ELF-1 (cell line): ENCODE results near the gene NELFA.

Source experiments
- DNase-seq: peaks from one replicate; pipeline ENCODE4 v3.0.0-alpha.2; 2016; ENCODE audit warnings: low read depth, low spot score

Gene NELFA

DNA sequence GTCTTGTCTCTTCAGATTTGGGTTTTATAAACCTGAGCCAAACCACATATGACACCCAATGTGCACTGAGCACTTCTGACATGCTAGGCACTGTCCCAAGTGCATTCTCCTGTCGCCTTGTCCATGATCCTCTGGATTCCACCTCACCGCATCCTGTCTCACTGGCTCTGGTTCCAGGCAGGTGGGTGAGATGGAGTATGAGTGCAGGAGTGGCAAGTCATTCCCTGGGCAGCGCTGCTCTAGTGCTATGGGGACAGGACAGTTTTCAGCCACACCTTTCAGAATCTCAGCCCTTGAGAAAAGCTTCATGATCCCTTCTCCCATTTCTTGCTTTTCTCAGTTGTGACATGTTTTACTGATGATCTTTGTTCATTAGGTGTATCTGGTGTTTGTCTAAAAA is 71.2 kb downstream of the NELFA start:
- DNase-seq = no peak

DNA sequence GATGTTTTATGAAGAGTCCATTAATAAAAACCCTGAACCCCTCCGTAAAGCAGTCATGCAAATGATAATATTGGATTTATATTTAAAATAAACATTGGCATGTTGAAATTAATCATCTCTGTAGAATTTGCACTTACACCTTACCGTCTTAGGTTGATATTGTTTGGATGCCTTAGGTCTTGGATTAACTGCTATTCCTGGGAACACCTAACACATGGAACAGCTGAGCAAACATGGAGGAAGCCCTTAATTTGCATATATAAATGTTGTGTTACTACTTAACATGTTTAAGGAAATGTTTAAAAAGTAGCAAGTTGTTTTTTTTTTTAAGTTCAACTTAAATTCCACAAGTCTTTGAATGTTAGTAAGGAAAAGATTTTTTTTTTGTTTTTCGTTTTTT is 75.1 kb downstream of the NELFA start:
- DNase-seq = no peak

DNA sequence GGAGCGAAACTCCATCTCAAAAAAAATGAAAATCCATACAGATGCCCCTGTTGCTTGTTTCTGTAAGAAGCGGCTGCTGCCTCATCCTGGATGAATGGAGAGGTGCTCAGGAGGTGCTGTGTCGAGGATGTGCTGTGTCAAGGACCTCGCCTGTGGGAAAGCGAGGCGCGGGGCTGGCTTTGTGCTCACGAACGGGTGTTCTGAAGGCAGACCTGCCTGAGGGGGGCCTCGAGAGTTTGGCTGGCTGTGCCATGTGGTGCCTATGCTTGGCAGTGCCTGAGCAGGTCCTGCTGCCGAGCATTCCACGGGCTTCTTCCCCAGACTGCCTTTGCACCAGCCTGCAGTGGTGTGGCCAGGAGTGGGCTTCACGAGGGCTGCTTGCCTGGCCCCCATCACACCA is 76.0 kb downstream of the NELFA start:
- no peak for DNase-seq
